IMR-90 (cell line): ENCODE results near the gene CACNA1G. TPM values are rescaled to one million over a fixed set of nuclear protein-coding genes. Genes with fewer than 3 reads are reported as not detected.

Experiments used
- ATAC-seq: fragments of 200-7000 bp; cut with Tn5 transposase; 2 replicates; pipeline ENCODE4 v1.9.1; 2020; ENCODE audit warnings: low read depth, mild to moderate bottlenecking, moderate library complexity
- BruUV-seq: library from RNA; stranded (reverse); fragments of 400-500 nt; replicated peaks from 2 replicates; lab custom pipeline; 2021; lab: Mats Ljungman, UMichigan
- CTCF ChIA-PET: fragments of 300-600 bp; formaldehyde crosslinking; extraction: SDS; loops from one replicate; lab custom pipeline; 2021; ENCODE audit warnings: antibody characterized with exemption; lab: Yijun Ruan, JAX
- POLR2A ChIA-PET: fragments of 300-600 bp; sonication (Branson Sonifier 250); formaldehyde crosslinking; loops from one replicate; lab custom pipeline; 2022; ENCODE audit warnings: antibody characterized with exemption; ENCODE audit not compliant: unreplicated experiment; lab: Charles Lee
- DNase-seq: peaks from one replicate; pipeline ENCODE4 v3.0.0; 2013
- H2AFZ ChIP-seq: replicated peaks from 2 replicates; pipeline ENCODE3; 2013; ENCODE audit warnings: low read length, mild to moderate bottlenecking; ENCODE audit not compliant: poor library complexity
- H2AK5ac ChIP-seq: 2 replicates; pipeline ENCODE4 v1.6.1; 2013; ENCODE audit warnings: low read depth, low read length, inconsistent platforms
- H2AK9ac ChIP-seq: replicated peaks from 2 replicates; pipeline ENCODE3; 2013; ENCODE audit warnings: mild to moderate bottlenecking, low read depth, low read length, moderate library complexity; ENCODE audit not compliant: poor library complexity
- H2BK120ac ChIP-seq: 2 replicates; pipeline ENCODE4 v1.6.1; 2013; ENCODE audit warnings: low read depth, low read length, inconsistent platforms
- H2BK15ac ChIP-seq: 3 replicates; pipeline ENCODE4 v1.6.1; 2013; ENCODE audit warnings: low read depth, low read length, inconsistent platforms
- H2BK20ac ChIP-seq: 2 replicates; pipeline ENCODE4 v1.6.1; 2013; ENCODE audit warnings: low read depth, mild to moderate bottlenecking, inconsistent platforms, low read length, moderate library complexity
- H2BK5ac ChIP-seq: 2 replicates; pipeline ENCODE4 v1.6.1; 2013; ENCODE audit warnings: mild to moderate bottlenecking, low read depth, low read length, inconsistent platforms; ENCODE audit not compliant: poor library complexity, severe bottlenecking
- H3K14ac ChIP-seq: replicated peaks from 2 replicates; pipeline ENCODE4 v1.6.1; 2013; ENCODE audit warnings: low read depth, low read length, inconsistent platforms
- H3K18ac ChIP-seq: 2 replicates; pipeline ENCODE4 v1.6.1; 2013; ENCODE audit warnings: low read depth, low read length, control low read depth
- H3K23ac ChIP-seq: 2 replicates; pipeline ENCODE4 v1.6.1; 2013; ENCODE audit warnings: low read depth, low read length, inconsistent platforms
- H3K27ac ChIP-seq: 2 replicates; pipeline ENCODE4 v1.5.1; 2013; ENCODE audit warnings: mild to moderate bottlenecking, control low read depth, low read length; ENCODE audit not compliant: insufficient read depth
- H3K27me3 ChIP-seq: 2 replicates; pipeline ENCODE4 v1.6.1; 2013; ENCODE audit warnings: low read length; ENCODE audit not compliant: control insufficient read depth, insufficient read depth
- H3K36me3 ChIP-seq: 2 replicates; pipeline ENCODE4 v1.6.1; 2013; ENCODE audit warnings: low read length, mixed read lengths; ENCODE audit not compliant: control insufficient read depth, insufficient read depth
- H3K4ac ChIP-seq: 2 replicates; pipeline ENCODE4 v1.6.1; 2013; ENCODE audit warnings: low read depth, low read length, inconsistent platforms
- H3K4me1 ChIP-seq: 2 replicates; pipeline ENCODE4 v1.6.1; 2013; ENCODE audit warnings: low read length, mixed read lengths; ENCODE audit not compliant: control insufficient read depth, insufficient read depth
- H3K4me2 ChIP-seq: 2 replicates; pipeline ENCODE4 v1.6.1; 2013; ENCODE audit warnings: low read depth, mild to moderate bottlenecking, control low read depth, low read length, moderate library complexity
- H3K4me3 ChIP-seq: 2 replicates; pipeline ENCODE4 v1.5.1; 2013; ENCODE audit warnings: low read depth, mild to moderate bottlenecking, control low read depth, low read length, moderate library complexity; ENCODE audit not compliant: insufficient read depth
- H3K56ac ChIP-seq: 2 replicates; pipeline ENCODE4 v1.6.1; 2013; ENCODE audit warnings: low read length, inconsistent platforms; ENCODE audit not compliant: insufficient read depth; ENCODE audit errors: extremely low read depth
- H3K79me1 ChIP-seq, 2 experiments: 2 replicates each; pipeline ENCODE4 v1.6.1; 2013; ENCODE audit warnings: low read length in 2 of 2, inconsistent platforms in 1 of 2, low read depth in 1 of 2
- H3K9ac ChIP-seq: 2 replicates; pipeline ENCODE4 v1.6.1; 2013; ENCODE audit warnings: low read depth, low read length, control low read depth
- H3K9me1 ChIP-seq: 2 replicates; pipeline ENCODE4 v1.6.1; 2013; ENCODE audit warnings: low read length, inconsistent platforms; ENCODE audit not compliant: insufficient read depth
- H3K9me3 ChIP-seq: 2 replicates; pipeline ENCODE4 v1.6.1; 2013; ENCODE audit warnings: low read length; ENCODE audit not compliant: control insufficient read depth, insufficient read depth
- H4K20me1 ChIP-seq: 2 replicates; pipeline ENCODE4 v1.6.1; 2013; ENCODE audit warnings: low read length, inconsistent platforms; ENCODE audit not compliant: insufficient read depth
- H4K5ac ChIP-seq: 2 replicates; pipeline ENCODE4 v1.6.1; 2013; ENCODE audit warnings: mild to moderate bottlenecking, low read depth, low read length, control low read depth
- H4K8ac ChIP-seq, 2 experiments: 2 replicates each; pipeline ENCODE4 v1.6.1; 2013; ENCODE audit warnings: low read depth in 2 of 2, low read length in 2 of 2, control low read depth in 1 of 2, inconsistent platforms in 1 of 2
- H4K91ac ChIP-seq: 2 replicates; pipeline ENCODE4 v1.6.1; 2013; ENCODE audit warnings: low read depth, low read length, inconsistent platforms; ENCODE audit not compliant: insufficient read depth
- BHLHE40 ChIP-seq: fragments of 150-350 bp; IDR thresholded peaks from 2 replicates; pipeline ENCODE4 v1.6.1; 2016; ENCODE audit warnings: mild to moderate bottlenecking, low read depth, low read length
- CEBPB ChIP-seq: IDR thresholded peaks from 2 replicates; pipeline ENCODE4 v1.6.1; 2012; ENCODE audit warnings: low read depth, low read length, improper control_type of control experiment
- CHD1 ChIP-seq: IDR thresholded peaks from 2 replicates; pipeline ENCODE4 v1.6.1; 2012; ENCODE audit warnings: low read depth, low read length, improper control_type of control experiment
- CTCF ChIP-seq: conservative IDR thresholded peaks from 2 replicates; pipeline ENCODE4 v1.5.1; 2012; ENCODE audit warnings: mild to moderate bottlenecking, low read depth, low read length, improper control_type of control experiment
- FOS ChIP-seq: fragments of 150-350 bp; IDR thresholded peaks from 2 replicates; pipeline ENCODE4 v1.6.1; 2016; ENCODE audit warnings: low read depth, low read length
- MAFK ChIP-seq: IDR thresholded peaks from 2 replicates; pipeline ENCODE4 v1.6.1; 2012; ENCODE audit warnings: low read depth, low read length, improper control_type of control experiment
- MXI1 ChIP-seq: IDR thresholded peaks from 2 replicates; pipeline ENCODE4 v1.6.1; 2012; ENCODE audit warnings: low read depth, mild to moderate bottlenecking, low read length, moderate library complexity, borderline replicate concordance
- RAD21 ChIP-seq: IDR thresholded peaks from 2 replicates; pipeline ENCODE4 v1.6.1; 2012; ENCODE audit warnings: low read length, improper control_type of control experiment
- RCOR1 ChIP-seq: IDR thresholded peaks from 2 replicates; pipeline ENCODE4 v1.6.1; 2012; ENCODE audit warnings: mild to moderate bottlenecking, low read length, improper control_type of control experiment; ENCODE audit not compliant: insufficient replicate concordance
- RFX5 ChIP-seq: IDR thresholded peaks from 2 replicates; pipeline ENCODE4 v1.8.0; 2012; ENCODE audit warnings: low read depth, mild to moderate bottlenecking, low read length, moderate library complexity
- SMC3 ChIP-seq: fragments of 150-350 bp; IDR thresholded peaks from 2 replicates; pipeline ENCODE4 v1.6.1; 2016; ENCODE audit warnings: low read depth, mild to moderate bottlenecking, antibody characterized with exemption, low read length, moderate library complexity
- WGBS, 2 experiments: methylation state at CpG; one replicate each; pipeline versions ENCODE4 v1.1.5 to v1.1.7; 2013; ENCODE audit warnings: missing lambda C conversion rate in 2 of 2; ENCODE audit not compliant: insufficient read length in 1 of 2; ENCODE audit errors: extremely low coverage in 2 of 2; 5-methylcytosine and 5-hydroxymethylcytosine counted together
- dilution Hi-C: fragments of 300-500 bp; cut with HindIII; formaldehyde crosslinking; loops from one replicate; pipeline ENCODE4 v1.14.3; 2018; ENCODE audit warnings: low sequenced_read_pairs; ENCODE audit not compliant: unreplicated experiment
- in situ Hi-C: fragments of 300-500 bp; cut with MboI; formaldehyde crosslinking; loops from 3 replicates; pipeline ENCODE4 v1.14.3; 2019; ENCODE audit warnings: low sequenced_read_pairs, inconsistent platforms, mixed read lengths
- intact Hi-C: fragments of 100-400 bp; cut with micrococcal nuclease; formaldehyde crosslinking; loops from 2 replicates; pipeline ENCODE4 v1.10.0; 2022
- polyA plus RNA-seq, 3 experiments: library from polyadenylated mRNA; depleted of rRNA; stranded (reverse); fragments of >200 nt; gene quantifications; 2 replicates each; pipeline ENCODE4 v1.2.3, GENCODE V29; 2012; ENCODE audit warnings: low replicate concordance in 1 of 3
- total RNA-seq: library from RNA; depleted of rRNA; stranded (reverse); fragments of >200 nt; gene quantifications from 2 replicates; pipeline ENCODE4 v1.2.3, GENCODE V29; 2012
- TF ChIP-seq, protein P1 (sequence below): fragments of 150-350 bp; IDR thresholded peaks from 2 replicates; pipeline ENCODE4 v1.6.1; 2017; ENCODE audit warnings: mild to moderate bottlenecking, antibody characterized with exemption, low read length, low read depth

CACNA1G gene
- total and polyA plus RNA-seq, 2 of the 4 experiments (the other 2 are of a cell fraction): under 0.01 to 0.03 TPM

DNA sequence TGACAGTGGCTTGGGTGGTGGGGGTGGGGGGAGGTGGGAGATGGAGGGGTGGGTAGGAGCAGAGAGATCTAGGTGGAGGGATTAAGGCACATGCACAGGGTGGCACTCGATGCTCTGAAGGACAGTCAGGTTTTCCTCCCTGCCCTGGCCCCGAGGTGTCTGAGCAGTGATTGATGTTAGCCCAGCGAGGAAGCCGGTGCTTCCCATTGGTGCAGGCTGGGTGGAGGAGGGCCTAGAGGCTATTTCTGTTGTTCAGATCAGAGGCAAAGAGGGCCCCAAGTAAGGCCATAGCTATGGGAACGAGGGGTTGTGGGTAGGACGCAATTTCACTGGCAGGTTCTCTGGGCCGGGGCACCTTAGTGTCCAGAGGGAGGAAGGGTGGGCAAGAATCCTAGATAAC lies 23.1 kb downstream of the CACNA1G start:
- Histone ChIP-seq H4K5ac (no peak overlapping the region), H3K27me3 (peaks cover 75% of the 10 kb centered on the region), H2AFZ (peak overlapping the region; percentile 17), H4K8ac (no peak overlapping the region), H3K79me1 (no peaks in the 10 kb centered on the region), H2AK9ac (no peak overlapping the region), H3K9ac (no peak overlapping the region), H2BK120ac (no peak overlapping the region), H4K91ac (no peak overlapping the region), H2BK5ac (no peak overlapping the region), H3K14ac (no peak overlapping the region), H3K23ac (no peak overlapping the region), H3K4me3 (no peak overlapping the region), H3K4me2 (no peak overlapping the region), H3K9me1 (no peaks in the 10 kb centered on the region), H2BK15ac (no peak overlapping the region), H3K27ac (no peak overlapping the region), H3K36me3 (no peaks in the 10 kb centered on the region), H3K4me1 (peaks cover under 1% of the 10 kb centered on the region; the same call in 1 of the 2 replicates), H3K56ac (no peak overlapping the region), H2BK20ac (no peak overlapping the region), H4K20me1 (no peaks in the 10 kb centered on the region), H2AK5ac (no peak overlapping the region), H3K9me3 (no peaks in the 10 kb centered on the region), H3K4ac (no peak overlapping the region), H3K18ac (no peak overlapping the region)
- no TSS peak for BruUV-seq
- no peak for TF ChIP-seq MXI1
- no peak for TF ChIP-seq RCOR1
- TF ChIP-seq, protein P1, sequence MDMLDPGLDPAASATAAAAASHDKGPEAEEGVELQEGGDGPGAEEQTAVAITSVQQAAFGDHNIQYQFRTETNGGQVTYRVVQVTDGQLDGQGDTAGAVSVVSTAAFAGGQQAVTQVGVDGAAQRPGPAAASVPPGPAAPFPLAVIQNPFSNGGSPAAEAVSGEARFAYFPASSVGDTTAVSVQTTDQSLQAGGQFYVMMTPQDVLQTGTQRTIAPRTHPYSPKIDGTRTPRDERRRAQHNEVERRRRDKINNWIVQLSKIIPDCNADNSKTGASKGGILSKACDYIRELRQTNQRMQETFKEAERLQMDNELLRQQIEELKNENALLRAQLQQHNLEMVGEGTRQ: no peak
- no peak for TF ChIP-seq CHD1
- no peak for TF ChIP-seq RFX5
- no peak for TF ChIP-seq CEBPB
- no peak for TF ChIP-seq FOS
- no peak for TF ChIP-seq CTCF
- no peak for TF ChIP-seq BHLHE40
- TF ChIP-seq MAFK: no peak
- TF ChIP-seq RAD21: no peak
- no peak for TF ChIP-seq SMC3
- POLR2A ChIA-PET: no interaction called here
- dilution Hi-C loops: no loop called here
- ATAC-seq (no peak), DNase-seq (no peak)
- 52% methylated on average over 4 of the region's 7 CpGs; no CpG with 5 or more reads in 1 of the 2 experiments for WGBS, 2 experiments
- intact Hi-C loops: no loop called here
- CTCF ChIA-PET: no interaction called here
- in situ Hi-C loops: no loop called here
